Neural cell (in vitro differentiated cells): ENCODE results near the gene CCL4L2.

Experiments used
- CTCF ChIP-seq: fragments of 450-650 bp; IDR thresholded peaks from 2 replicates; pipeline ENCODE4 v1.5.1; 2014; ENCODE audit warnings: antibody characterized with exemption, mild to moderate bottlenecking, moderate library complexity; ENCODE audit not compliant: poor library complexity, severe bottlenecking
- EZH2 ChIP-seq: fragments of 200-600, 300-800 bp; shearing (Covaris generic), sonication (generic); IDR thresholded peaks from 2 replicates; pipeline ENCODE4 v1.6.1; 2014; ENCODE audit warnings: antibody characterized with exemption, low read length, borderline replicate concordance, mild to moderate bottlenecking; ENCODE audit not compliant: insufficient read depth, poor library complexity, severe bottlenecking
- RAD21 ChIP-seq: fragments of 450-650 bp; conservative IDR thresholded peaks from 2 replicates; pipeline ENCODE4 v1.6.1; 2014; ENCODE audit warnings: antibody characterized with exemption, mild to moderate bottlenecking, moderate library complexity
- TAF1 ChIP-seq: IDR thresholded peaks from 2 replicates; pipeline ENCODE4 v1.6.1; 2012; ENCODE audit warnings: low read depth
- TF ChIP-seq, protein P1 (sequence below): IDR thresholded peaks from 2 replicates; pipeline ENCODE4 v1.6.1; 2012; ENCODE audit warnings: borderline replicate concordance

- no peak for TF ChIP-seq CTCF
- TF ChIP-seq TAF1: no peak
- no peak for TF ChIP-seq RAD21
- TF ChIP-seq, protein P1, sequence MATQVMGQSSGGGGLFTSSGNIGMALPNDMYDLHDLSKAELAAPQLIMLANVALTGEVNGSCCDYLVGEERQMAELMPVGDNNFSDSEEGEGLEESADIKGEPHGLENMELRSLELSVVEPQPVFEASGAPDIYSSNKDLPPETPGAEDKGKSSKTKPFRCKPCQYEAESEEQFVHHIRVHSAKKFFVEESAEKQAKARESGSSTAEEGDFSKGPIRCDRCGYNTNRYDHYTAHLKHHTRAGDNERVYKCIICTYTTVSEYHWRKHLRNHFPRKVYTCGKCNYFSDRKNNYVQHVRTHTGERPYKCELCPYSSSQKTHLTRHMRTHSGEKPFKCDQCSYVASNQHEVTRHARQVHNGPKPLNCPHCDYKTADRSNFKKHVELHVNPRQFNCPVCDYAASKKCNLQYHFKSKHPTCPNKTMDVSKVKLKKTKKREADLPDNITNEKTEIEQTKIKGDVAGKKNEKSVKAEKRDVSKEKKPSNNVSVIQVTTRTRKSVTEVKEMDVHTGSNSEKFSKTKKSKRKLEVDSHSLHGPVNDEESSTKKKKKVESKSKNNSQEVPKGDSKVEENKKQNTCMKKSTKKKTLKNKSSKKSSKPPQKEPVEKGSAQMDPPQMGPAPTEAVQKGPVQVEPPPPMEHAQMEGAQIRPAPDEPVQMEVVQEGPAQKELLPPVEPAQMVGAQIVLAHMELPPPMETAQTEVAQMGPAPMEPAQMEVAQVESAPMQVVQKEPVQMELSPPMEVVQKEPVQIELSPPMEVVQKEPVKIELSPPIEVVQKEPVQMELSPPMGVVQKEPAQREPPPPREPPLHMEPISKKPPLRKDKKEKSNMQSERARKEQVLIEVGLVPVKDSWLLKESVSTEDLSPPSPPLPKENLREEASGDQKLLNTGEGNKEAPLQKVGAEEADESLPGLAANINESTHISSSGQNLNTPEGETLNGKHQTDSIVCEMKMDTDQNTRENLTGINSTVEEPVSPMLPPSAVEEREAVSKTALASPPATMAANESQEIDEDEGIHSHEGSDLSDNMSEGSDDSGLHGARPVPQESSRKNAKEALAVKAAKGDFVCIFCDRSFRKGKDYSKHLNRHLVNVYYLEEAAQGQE: no peak
- no peak for TF ChIP-seq EZH2
Observed at GRCh38 chr17:36185416-36185815, 25.4 kb upstream of the CCL4L2 start.
